Activated CD8-positive, alpha-beta T cell treated with anti-CD3 and anti-CD28 coated beads, Interleukin-2, amount 10 ng/mL, durations not matched to agents 7 days and 5 days (primary cell): Measurements from ENCODE around the gene MED7. TPM values are rescaled to one million over a fixed set of nuclear protein-coding genes. Genes with fewer than 3 reads are reported as not detected.
A peak's percentile ranks its signal among the peaks of the same experiment; 100 is the strongest.
"Not testable (repeated sequence)": the region's sequence is repeated elsewhere in the genome, so short reads cannot be mapped to it uniquely, and the experiment has no call there.

Experiments used
- ATAC-seq: fragments of 150-1000 bp; cut with Tn5 transposase; one replicate; pipeline ENCODE4 v1.10.0; 2021; ENCODE audit warnings: moderate library complexity
- CTCF ChIA-PET: fragments of 350-600 bp; sonication (Branson Sonifier 250); formaldehyde crosslinking; loops from one replicate; lab custom pipeline; 2021; ENCODE audit warnings: antibody characterized with exemption; lab: Charles Lee
- POLR2A ChIA-PET: fragments of 350-600 bp; sonication (Branson Sonifier 250); formaldehyde crosslinking; loops from one replicate; lab custom pipeline; 2021; ENCODE audit warnings: antibody characterized with exemption; lab: Charles Lee
- DNase-seq: peaks from one replicate; pipeline ENCODE4 v3.0.0-alpha.2; 2020
- H3K27ac Mint-ChIP-seq: one replicate; pipeline ENCODE4 v1.8.0; 2021; ENCODE audit warnings: mild to moderate bottlenecking, mixed read lengths
- H3K27me3 Mint-ChIP-seq: one replicate; pipeline ENCODE4 v1.8.0; 2021; ENCODE audit warnings: low read depth, mixed read lengths
- H3K36me3 Mint-ChIP-seq: one replicate; pipeline ENCODE4 v1.8.0; 2021; ENCODE audit warnings: low read depth, mixed read lengths
- H3K4me1 Mint-ChIP-seq: one replicate; pipeline ENCODE4 v1.8.0; 2021; ENCODE audit warnings: low read depth, mixed read lengths
- H3K4me3 Mint-ChIP-seq: one replicate; pipeline ENCODE4 v1.8.0; 2021; ENCODE audit warnings: mild to moderate bottlenecking, mixed read lengths
- H3K9me3 Mint-ChIP-seq: one replicate; pipeline ENCODE4 v1.8.0; 2022; ENCODE audit warnings: mixed read lengths; ENCODE audit not compliant: insufficient read depth
- total RNA-seq, 2 experiments: library from RNA; stranded (reverse); gene quantifications; one replicate each; pipeline ENCODE4 v1.2.3, GENCODE V29; 2021

Gene MED7, protein sequence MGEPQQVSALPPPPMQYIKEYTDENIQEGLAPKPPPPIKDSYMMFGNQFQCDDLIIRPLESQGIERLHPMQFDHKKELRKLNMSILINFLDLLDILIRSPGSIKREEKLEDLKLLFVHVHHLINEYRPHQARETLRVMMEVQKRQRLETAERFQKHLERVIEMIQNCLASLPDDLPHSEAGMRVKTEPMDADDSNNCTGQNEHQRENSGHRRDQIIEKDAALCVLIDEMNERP
- total RNA-seq = 10 to 100 TPM; 13.1 to 13.9 TPM

DNA sequence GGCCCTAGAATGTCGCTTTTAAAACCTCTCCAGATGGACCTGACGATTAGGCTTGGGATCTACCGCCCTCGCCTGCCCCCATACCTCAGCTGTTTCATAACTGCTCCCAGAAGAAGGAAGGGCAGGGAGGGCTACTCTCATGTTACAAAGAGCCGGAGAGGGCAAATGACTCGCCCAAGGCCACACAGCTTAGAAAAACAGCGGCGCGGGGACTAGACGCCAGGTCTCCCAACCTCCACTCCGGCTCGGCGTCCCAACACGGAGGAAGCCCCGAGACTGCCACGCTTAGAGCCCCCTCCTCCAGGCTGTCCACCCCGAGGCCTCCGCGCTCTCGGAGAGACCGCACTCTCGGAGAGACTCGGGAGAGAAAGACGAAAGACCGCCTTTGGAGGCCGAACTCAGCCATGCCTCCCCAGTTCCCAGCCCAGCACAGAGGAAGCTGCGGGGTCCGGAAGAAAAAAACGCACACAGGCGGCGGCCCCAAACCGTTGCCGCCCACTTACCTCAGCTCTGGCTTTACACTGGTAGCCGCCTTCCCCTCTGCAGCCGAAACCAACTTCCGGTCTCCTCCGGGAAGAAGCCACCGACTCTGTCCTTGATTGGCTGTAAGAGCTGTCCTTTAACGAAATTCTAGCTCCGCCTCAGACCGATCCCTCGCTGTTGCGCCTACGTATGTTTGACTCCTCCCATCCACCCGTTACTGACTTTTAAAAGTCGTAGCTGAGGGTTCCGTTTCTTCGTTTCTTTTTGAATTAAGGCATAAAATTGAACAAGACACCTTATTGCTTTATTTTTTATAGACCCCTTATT, at the start of gene MED7:
TSS of gene MED7 (minus strand) at position 549 of the 810 bp plus-strand sequence. CDS start 3,434 bp downstream, outside the sequence.
- Mint-ChIP-seq H3K27ac (peak within 1 kb of the TSS; percentile 98), H3K36me3 (peaks cover 45% of the 10 kb centered on the region), H3K4me3 (peak within 1 kb of the TSS; percentile 90), H3K9me3 (no peaks in the 10 kb centered on the region), H3K27me3 (no peaks in the 10 kb centered on the region), H3K4me1 (peaks cover 36% of the 10 kb centered on the region)
- CTCF ChIA-PET = interaction anchor here (0.8 to 2.8 kb wide), 23 partner anchors 10 to 600 kb away, joined by 3 to 19 read pairs (median 3); partner anchors contain the start of genes HAVCR2 and ITK
- DNase-seq (peak; percentile 98), ATAC-seq (peak; percentile 99)
- POLR2A ChIA-PET = interaction anchor here (0.6 to 3.1 kb wide), 59 partner anchors 8 to 1026 kb away, joined by 3 to 106 read pairs (median 5); partner anchors contain the start of genes CYFIP2, HAVCR2 and ITK

DNA sequence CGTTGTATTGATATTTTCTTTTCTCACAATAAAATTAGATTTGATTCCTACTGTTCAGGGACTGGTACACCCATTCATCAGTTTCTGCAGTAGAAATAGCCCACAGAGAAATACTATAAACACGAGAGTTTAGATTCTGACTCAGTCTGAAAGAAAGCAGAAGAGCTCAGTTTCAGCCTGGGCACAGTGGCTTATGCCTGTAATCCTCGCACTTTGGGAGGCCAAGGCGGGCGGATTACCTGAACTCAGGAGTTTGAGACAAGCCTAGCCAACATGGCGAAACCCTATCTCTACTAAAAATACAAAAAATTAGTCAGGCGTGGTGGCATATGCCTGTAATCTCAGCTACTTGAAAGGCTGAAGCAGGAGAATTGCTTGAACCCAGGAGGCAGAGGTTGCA, 46.6 kb upstream of the MED7 start:
- no peak for ATAC-seq
- Mint-ChIP-seq H3K9me3 (no peaks in the 10 kb centered on the region), H3K27ac (peak overlapping the region; percentile 82), H3K4me3 (peak overlapping the region; percentile 99), H3K4me1 (peaks cover 79% of the 10 kb centered on the region), H3K27me3 (no peaks in the 10 kb centered on the region), H3K36me3 (peaks cover 91% of the 10 kb centered on the region)
- ChIA-PET CTCF (interaction anchor here (0.6 to 13.4 kb wide), 11 partner anchors 9 to 269 kb away, joined by 3 to 162 read pairs (median 6); partner anchors contain the start of gene ITK), POLR2A (interaction anchor here (0.7 to 16.5 kb wide), 19 partner anchors 6 to 84 kb away, joined by 3 to 176 read pairs (median 9); partner anchors contain the start of genes HAVCR2, ITK and MED7)
- peak; percentile 41 for DNase-seq

DNA sequence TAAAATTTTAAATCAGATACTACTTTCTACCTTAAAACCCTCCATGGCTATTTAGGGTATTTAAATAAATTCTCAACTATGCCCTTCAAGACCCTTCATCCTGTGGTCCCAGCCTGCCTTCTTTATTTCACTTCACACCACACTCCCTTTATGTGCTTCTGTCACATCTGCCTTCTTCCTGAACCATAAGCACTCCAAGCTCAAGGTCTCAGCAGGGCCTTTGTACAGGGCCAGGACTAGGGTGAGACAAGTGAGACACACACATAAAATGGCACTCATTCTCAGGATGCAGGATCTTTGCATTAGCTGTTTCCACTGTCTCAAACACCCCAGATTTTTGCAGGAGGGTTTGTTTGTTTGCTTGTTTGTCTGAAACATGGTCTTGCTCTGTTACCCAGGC, 45.6 kb upstream of the MED7 start:
- ATAC-seq (peak; percentile 24), DNase-seq (peak; percentile 48)
- Mint-ChIP-seq H3K36me3 (peaks cover 92% of the 10 kb centered on the region), H3K27ac (peak overlapping the region; percentile 82), H3K4me3 (peak overlapping the region; percentile 99), H3K27me3 (no peaks in the 10 kb centered on the region), H3K4me1 (peaks cover 70% of the 10 kb centered on the region), H3K9me3 (no peaks in the 10 kb centered on the region)
- CTCF ChIA-PET = interaction anchor here (1.1 to 13.4 kb wide), 5 partner anchors 8 to 37 kb away, joined by 4 to 162 read pairs (median 7); partner anchors contain the start of gene ITK
- POLR2A ChIA-PET = interaction anchor here (0.7 to 16.5 kb wide), 15 partner anchors 5 to 85 kb away, joined by 3 to 176 read pairs (median 11); partner anchors contain the start of genes ITK and MED7

DNA sequence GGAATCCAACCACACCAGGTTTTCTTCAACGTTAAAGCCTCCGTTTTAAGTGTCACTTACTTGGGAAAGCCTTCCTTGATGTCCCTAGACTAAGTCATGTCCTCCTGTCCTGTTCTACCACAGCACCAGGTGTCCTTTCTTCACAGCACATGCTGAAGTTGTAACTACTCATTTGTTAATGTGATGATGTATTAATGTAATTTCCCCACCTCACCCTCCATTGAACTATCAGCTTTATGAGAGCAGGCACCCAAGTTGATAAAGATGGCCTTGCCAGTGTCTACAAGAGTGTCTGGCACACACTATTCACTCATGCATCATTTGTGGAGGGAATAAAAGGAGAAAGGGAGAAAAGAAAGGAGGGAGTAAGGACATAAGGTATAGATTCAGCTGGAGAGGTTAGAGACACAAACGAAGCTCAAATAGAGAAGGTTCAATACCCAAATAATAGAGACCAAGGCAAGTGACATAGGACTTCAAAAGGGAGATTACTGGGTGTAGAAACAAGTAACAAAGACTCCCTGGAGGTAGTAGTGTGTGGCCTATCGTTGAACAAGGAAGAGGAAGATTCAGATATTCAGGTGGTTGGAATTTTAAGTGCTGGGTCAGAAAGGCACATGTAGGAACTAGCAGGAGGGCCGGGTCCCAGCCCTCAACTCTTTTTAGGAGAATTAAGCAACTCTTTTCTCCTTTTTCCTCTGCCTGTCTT, 44.5 kb upstream of the MED7 start:
- ATAC-seq (no peak), DNase-seq (peak; percentile 17)
- Mint-ChIP-seq H3K36me3 (peaks cover 90% of the 10 kb centered on the region), H3K4me3 (peak overlapping the region; percentile 99), H3K27ac (peak overlapping the region; percentile 88), H3K4me1 (peaks cover 61% of the 10 kb centered on the region), H3K9me3 (no peaks in the 10 kb centered on the region), H3K27me3 (no peaks in the 10 kb centered on the region)
- CTCF ChIA-PET = interaction anchor here (0.7 to 13.4 kb wide), 10 partner anchors 10 to 45 kb away, joined by 3 to 162 read pairs (median 4); partner anchors contain the start of gene MED7
- POLR2A ChIA-PET = interaction anchor here (0.5 to 16.5 kb wide), 16 partner anchors 8 to 85 kb away, joined by 3 to 176 read pairs (median 8); partner anchors contain the start of gene MED7

DNA sequence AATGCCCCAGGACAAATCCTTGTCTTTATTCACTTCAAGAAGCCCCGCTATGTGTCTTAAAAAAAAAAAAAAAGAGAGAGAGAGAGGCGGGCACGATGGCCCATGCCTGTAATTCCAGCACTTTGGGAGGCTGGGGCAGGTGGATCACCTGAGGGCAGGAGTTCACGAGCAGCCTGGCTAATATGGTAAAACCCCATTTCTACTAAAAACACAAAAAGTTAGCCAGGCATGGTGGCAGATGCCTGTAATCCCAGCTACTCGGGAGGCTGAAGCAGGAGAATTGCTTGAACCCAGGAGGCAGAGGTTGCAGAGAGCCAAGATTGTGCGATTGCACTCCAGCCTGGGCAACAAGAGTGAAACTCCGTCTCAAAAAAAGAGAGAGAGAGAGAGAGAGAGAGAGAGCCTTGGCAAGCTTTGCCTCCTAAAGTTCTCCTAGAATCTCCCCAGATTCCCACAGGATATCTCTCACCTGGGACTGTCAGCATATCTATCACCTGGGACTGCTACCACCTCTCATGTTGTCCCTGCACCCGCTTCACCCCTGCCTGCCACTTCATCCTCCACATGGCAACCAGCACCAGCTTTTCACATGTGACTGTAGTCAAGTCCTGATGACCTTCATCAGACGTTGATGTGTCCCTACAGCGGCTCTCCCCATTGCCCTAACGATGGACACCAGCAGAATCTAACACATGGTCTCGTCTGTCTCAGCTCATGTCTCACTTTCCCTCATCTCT, 43.8 kb upstream of the MED7 start:
- Mint-ChIP-seq H3K4me3 (peak overlapping the region; percentile 99), H3K4me1 (peaks cover 54% of the 10 kb centered on the region), H3K36me3 (peaks cover 91% of the 10 kb centered on the region), H3K27ac (peak overlapping the region; percentile 88), H3K27me3 (no peaks in the 10 kb centered on the region), H3K9me3 (no peaks in the 10 kb centered on the region)
- CTCF ChIA-PET = interaction anchor here (0.7 to 13.4 kb wide), 10 partner anchors 10 to 44 kb away, joined by 3 to 162 read pairs (median 4); partner anchors contain the start of gene MED7
- POLR2A ChIA-PET = interaction anchor here (0.7 to 16.5 kb wide), 15 partner anchors 8 to 485 kb away, joined by 3 to 176 read pairs (median 9); partner anchors contain the start of genes C5orf52 and MED7
- DNase-seq = peak; percentile 44
- ATAC-seq = no peak

DNA sequence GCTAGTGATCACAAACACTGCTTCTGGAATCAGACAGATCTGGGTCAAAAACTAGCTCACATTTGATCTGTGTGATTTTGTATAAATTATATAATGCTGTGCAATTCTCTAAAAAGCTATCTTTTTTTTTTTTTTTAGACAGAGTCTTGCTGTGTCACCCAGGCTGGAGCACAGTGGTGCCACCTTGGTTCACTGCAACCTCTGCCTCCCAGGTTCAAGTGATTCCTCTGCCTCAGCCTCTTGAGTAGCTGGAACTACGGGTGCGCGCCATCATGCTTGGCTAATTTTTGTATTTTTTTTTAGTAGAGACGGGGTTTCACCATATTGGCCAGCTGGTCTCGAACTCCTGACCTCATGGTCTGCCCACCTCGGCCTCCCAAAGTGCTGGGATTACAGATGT, 42.5 kb upstream of the MED7 start:
- not testable (repeated sequence) for ATAC-seq, H3K27me3 Mint-ChIP-seq, H3K9me3 Mint-ChIP-seq
- Mint-ChIP-seq H3K36me3 (peaks cover 88% of the 10 kb centered on the region), H3K27ac (peak overlapping the region; percentile 83), H3K4me3 (peak overlapping the region; percentile 99), H3K4me1 (peaks cover 48% of the 10 kb centered on the region)
- peak; percentile 37 for DNase-seq
- POLR2A ChIA-PET = interaction anchor here (0.7 to 16.5 kb wide), 11 partner anchors 10 to 339 kb away, joined by 3 to 176 read pairs (median 6); partner anchors contain the start of gene MED7
- CTCF ChIA-PET = interaction anchor here (0.7 to 13.4 kb wide), 6 partner anchors 11 to 68 kb away, joined by 4 to 162 read pairs (median 8); partner anchors contain the start of gene MED7

DNA sequence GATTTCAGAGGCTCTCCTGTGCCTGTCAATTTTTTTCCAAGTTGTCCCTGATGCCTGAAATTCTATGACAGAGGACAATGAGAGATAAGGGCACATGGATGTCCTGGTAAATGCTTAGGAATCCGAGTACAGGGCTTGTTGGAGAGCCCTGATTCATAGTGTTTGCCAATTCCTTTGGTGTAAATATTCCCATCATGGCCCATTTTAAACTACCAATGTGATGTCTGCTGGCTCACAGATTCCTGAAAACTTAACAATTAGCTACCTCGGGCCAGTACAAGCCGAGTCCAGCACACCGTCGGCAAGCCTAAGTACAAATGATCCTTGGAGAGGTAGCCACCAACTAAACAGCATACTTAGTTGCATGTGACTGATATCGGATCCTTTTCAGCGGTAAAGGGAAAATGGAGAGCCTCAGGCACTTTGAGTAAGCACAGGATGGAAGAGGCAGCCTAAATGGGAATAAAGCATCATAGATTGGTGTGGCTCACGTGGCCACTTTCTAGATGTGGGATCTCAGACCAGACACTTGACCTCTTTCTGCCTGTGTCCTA, 41.5 kb upstream of the MED7 start:
- H3K27me3 Mint-ChIP-seq = no peaks in the 10 kb centered on the region
- peaks cover 81% of the 10 kb centered on the region for H3K36me3 Mint-ChIP-seq
- ChIA-PET POLR2A (interaction anchor here (0.7 to 16.5 kb wide), 11 partner anchors 10 to 88 kb away, joined by 3 to 176 read pairs (median 4); partner anchors contain the start of gene MED7), CTCF (interaction anchor here (0.7 to 13.4 kb wide), 7 partner anchors 9 to 87 kb away, joined by 3 to 162 read pairs (median 8); partner anchors contain the start of gene MED7)
- H3K27ac Mint-ChIP-seq = peak overlapping the region; percentile 83
- H3K4me1 Mint-ChIP-seq = peaks cover 51% of the 10 kb centered on the region
- DNase-seq = peak; percentile 34
- no peaks in the 10 kb centered on the region for H3K9me3 Mint-ChIP-seq
- no peak for ATAC-seq
- peak overlapping the region; percentile 99 for H3K4me3 Mint-ChIP-seq

DNA sequence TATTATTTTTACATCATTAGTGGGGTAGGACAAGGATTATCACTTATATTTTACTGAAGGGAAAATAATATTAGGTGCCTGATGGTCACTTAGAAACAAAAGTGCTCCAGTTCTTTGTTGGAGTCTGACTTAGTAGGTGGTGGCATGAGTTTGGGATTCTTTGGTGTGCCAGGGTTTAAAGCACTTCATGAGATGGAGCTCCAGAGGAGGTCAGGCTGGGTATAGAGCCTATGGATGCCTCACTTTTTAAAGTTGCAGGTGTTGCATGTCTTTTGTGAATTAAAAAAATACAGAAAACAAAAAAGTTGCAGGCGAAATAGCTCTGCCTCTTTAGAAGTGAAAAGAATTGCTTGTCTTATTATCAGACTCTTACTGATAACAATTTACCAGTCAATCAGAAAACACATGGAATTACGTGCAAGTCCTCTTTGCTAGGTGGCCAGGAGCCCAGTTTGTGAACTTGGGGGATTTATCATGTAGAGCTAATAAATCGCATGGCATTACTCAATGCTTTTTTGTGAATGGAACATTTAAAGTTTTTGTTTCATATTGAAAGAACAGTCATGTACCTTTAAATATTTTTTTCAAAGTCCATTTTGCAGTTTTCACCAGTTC, 39.6 kb upstream of the MED7 start:
- Mint-ChIP-seq H3K4me3 (peak overlapping the region; percentile 99), H3K27me3 (no peaks in the 10 kb centered on the region), H3K36me3 (peaks cover 62% of the 10 kb centered on the region), H3K27ac (peak overlapping the region; percentile 98), H3K4me1 (peaks cover 52% of the 10 kb centered on the region), H3K9me3 (no peaks in the 10 kb centered on the region)
- ATAC-seq = no peak
- CTCF ChIA-PET = interaction anchor here (0.7 to 13.4 kb wide), 8 partner anchors 9 to 91 kb away, joined by 3 to 162 read pairs (median 4); no protein-coding TSS in a partner anchor
- peak; percentile 22 for DNase-seq
- POLR2A ChIA-PET = interaction anchor here (0.7 to 16.5 kb wide), 12 partner anchors 9 to 262 kb away, joined by 3 to 176 read pairs (median 4); partner anchors contain the start of gene MED7
